ENCODE data around the gene MRTFA. TPM values are rescaled to one million over a fixed set of nuclear protein-coding genes. Genes with fewer than 3 reads are reported as not detected.

The MRTFA gene
- total and polyA plus RNA-seq, 8 donors: 13.6 to 35.3 (median 24.1) TPM

DNA sequence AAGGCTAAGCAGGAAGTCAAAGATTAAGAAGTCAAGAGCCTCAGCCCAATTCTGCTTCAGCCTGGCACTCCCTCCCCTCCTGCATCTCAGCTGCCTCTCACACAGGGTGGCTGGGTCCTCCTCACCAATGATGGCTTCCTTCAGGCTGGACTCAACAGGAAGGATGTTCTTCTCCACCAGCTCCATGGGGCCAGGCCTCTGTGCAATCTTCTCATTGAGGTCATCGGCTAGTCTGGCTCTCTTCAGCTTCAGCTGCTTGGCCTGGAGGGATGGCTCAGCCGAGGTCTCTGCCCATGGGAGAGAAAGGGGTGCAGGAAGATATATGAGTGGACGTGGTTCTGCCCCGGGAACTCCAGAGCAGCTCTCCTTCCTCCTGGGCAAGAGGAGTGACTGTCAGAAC lies 207.0 kb downstream of the MRTFA start:
- Histone ChIP-seq H3K27ac (no peak overlapping the region), H3K9me3 (no peaks in the 10 kb centered on the region), H3K4me3 (no peak overlapping the region), H3K4me1 (no peaks in the 10 kb centered on the region), H3K27me3 (no peaks in the 10 kb centered on the region), H3K36me3 (peaks cover 0 to 7% (median 0%) of the 10 kb centered on the region in 3 donors)
- WGBS, 2 donors: 89 to 91% methylated on average over 4 of the region's 4 CpGs
- no peak for DNase-seq
- FAIRE-seq: no peak
- intact Hi-C loops (cut with DNase I): no loop called here
- TF ChIP-seq, protein P1, sequence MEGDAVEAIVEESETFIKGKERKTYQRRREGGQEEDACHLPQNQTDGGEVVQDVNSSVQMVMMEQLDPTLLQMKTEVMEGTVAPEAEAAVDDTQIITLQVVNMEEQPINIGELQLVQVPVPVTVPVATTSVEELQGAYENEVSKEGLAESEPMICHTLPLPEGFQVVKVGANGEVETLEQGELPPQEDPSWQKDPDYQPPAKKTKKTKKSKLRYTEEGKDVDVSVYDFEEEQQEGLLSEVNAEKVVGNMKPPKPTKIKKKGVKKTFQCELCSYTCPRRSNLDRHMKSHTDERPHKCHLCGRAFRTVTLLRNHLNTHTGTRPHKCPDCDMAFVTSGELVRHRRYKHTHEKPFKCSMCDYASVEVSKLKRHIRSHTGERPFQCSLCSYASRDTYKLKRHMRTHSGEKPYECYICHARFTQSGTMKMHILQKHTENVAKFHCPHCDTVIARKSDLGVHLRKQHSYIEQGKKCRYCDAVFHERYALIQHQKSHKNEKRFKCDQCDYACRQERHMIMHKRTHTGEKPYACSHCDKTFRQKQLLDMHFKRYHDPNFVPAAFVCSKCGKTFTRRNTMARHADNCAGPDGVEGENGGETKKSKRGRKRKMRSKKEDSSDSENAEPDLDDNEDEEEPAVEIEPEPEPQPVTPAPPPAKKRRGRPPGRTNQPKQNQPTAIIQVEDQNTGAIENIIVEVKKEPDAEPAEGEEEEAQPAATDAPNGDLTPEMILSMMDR (IDR thresholded peaks at IDR 0.05): no peak
- ATAC-seq: no peak

DNA sequence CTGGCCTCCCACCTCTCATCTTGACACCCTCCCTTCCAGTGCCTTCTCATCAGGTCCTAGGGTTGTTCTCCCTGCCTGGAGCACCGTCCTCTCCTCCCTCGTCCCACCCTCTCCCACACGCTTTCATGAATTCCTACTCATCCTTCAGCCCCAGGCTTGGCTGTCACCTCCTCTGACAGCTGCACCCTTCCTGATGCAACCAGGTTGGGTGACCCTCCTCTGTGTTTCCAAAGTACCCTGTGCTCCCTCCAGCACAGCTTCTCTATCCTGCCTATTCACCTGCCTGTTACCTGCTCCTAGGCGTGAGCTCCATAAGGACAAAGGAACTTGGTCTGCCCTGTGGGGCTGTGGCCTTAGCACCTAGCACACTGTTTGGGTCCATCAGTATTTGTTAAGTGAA lies 207.7 kb downstream of the MRTFA start:
- no peak for DNase-seq
- no peaks in the 10 kb centered on the region for H3K9me3 ChIP-seq
- TF ChIP-seq, protein P1 (IDR thresholded peaks at IDR 0.05): no peak
- no peaks in the 10 kb centered on the region for H3K27me3 ChIP-seq
- ATAC-seq: no peak
- peaks cover 0 to 7% (median 0%) of the 10 kb centered on the region in 3 donors for H3K36me3 ChIP-seq
- no peak for FAIRE-seq
- WGBS, 2 donors: 91 to 93% methylated on average over 4 of the region's 4 CpGs
- intact Hi-C loops (cut with DNase I): no loop called here
- H3K27ac ChIP-seq: no peak overlapping the region
- H3K4me1 ChIP-seq: no peaks in the 10 kb centered on the region
- H3K4me3 ChIP-seq: no peak overlapping the region

DNA sequence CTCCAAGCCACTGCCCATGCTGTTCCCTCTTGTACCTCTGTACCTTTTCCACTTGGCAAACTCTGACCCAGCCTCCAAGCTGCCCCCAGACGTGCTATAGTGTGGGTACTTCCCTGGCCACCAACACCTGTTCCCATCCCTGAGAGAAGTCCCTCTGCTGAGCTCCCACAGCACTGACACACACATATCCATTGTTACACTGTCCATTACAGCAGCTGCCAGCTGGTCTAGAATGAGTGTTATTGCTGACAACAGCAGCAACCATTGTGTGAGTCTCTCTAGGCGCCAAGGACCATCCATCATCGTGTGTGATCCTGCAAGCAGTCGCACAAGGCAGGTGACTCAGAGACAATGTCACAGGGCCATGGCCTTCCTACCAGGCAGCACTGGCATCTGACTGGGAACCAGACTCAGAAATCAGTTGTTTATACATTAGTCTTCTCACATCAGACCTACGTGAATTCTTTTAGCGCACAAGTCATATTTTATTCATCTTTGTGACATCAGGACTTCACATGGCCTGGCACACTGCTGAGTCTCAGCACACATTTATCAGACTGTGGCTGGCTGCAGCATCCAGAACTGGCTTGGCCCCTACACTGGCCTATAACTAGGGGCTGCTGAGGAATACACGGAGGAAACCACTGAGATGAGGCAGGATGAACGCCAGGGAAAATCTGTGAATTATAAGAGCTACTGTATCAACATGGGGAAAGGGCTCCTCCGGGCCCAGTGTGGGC lies 209.8 kb downstream of the MRTFA start:
- Histone ChIP-seq H3K27me3 (no peaks in the 10 kb centered on the region), H3K9me3 (no peaks in the 10 kb centered on the region), H3K36me3 (peaks cover 0 to 17% (median 0%) of the 10 kb centered on the region in 3 donors), H3K4me1 (no peaks in the 10 kb centered on the region), H3K4me3 (no peak overlapping the region), H3K27ac (peak overlapping the region in 2 of 4 donors; percentile 16 to 57)
- intact Hi-C loops (cut with DNase I): no loop called here
- DNase-seq: no peak
- FAIRE-seq: no peak
- WGBS, 2 donors: 64 to 68% methylated on average over 9 of the region's 9 CpGs
- ATAC-seq: peak; percentile 18 to 67 (median 64)
- TF ChIP-seq, protein P1 (IDR thresholded peaks at IDR 0.05): no peak

DNA sequence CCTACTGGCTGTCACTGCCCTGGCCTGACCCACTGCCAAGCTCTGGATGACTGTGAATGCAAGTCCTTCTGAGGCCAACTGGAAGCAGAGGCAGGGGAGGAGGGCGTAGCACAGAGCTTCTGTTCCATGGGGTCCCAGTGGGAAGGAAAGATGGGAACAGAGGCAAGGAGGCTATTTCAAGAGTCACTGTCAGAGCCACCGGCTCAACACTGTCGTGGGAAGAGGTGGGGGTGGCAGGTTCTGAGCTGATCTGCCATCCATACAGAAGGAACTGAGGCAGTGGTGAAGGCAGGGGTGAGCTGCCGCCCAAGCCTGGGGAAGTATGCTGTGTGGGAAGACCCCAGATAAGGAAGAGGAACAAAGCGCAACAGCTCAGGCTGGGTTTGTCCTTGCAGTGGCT lies 211.4 kb downstream of the MRTFA start:
- intact Hi-C loops (cut with DNase I): no loop called here
- no peak overlapping the region for H3K27ac ChIP-seq
- H3K36me3 ChIP-seq: peaks cover under 1 to 29% (median 6%) of the 10 kb centered on the region in 3 donors
- TF ChIP-seq, protein P1 (IDR thresholded peaks at IDR 0.05): no peak
- no peaks in the 10 kb centered on the region for H3K27me3 ChIP-seq
- FAIRE-seq (no peak), ATAC-seq (no peak), DNase-seq (no peak)
- 92 to 97% methylated on average over 5 of the region's 5 CpGs for WGBS, 2 donors
- no peaks in the 10 kb centered on the region for H3K9me3 ChIP-seq
- no peak overlapping the region for H3K4me3 ChIP-seq
- no peaks in the 10 kb centered on the region for H3K4me1 ChIP-seq
